ENCODE data around the gene RGS21. TPM values are rescaled to one million over a fixed set of nuclear protein-coding genes. Genes with fewer than 3 reads are reported as not detected.
"Not testable (repeated sequence)": the region's sequence is repeated elsewhere in the genome, so short reads cannot be mapped to it uniquely, and the experiment has no call there.

Gene RGS21
- total RNA-seq, 1 donor from 2014 or later: not detected

GRCh38 chr1:192277635-192278034 lies 39.2 kb upstream of the RGS21 start:
- Mint-ChIP-seq H3K9me3 (ENCODE audit: unreplicated experiment) (peaks cover 16% of the 10 kb centered on the region), H3K4me3 (ENCODE audit: unreplicated experiment) (no peak overlapping the region), H3K27ac (ENCODE audit: unreplicated experiment) (no peak overlapping the region), H3K27me3 (ENCODE audit: unreplicated experiment) (no peaks in the 10 kb centered on the region), H3K4me1 (ENCODE audit: unreplicated experiment) (peaks cover 1% of the 10 kb centered on the region), H3K36me3 (ENCODE audit: unreplicated experiment) (peaks cover 2% of the 10 kb centered on the region)
- no peak for DNase-seq (ENCODE audit: extremely low spot score, unreplicated experiment)
- TF ChIP-seq, protein P1, sequence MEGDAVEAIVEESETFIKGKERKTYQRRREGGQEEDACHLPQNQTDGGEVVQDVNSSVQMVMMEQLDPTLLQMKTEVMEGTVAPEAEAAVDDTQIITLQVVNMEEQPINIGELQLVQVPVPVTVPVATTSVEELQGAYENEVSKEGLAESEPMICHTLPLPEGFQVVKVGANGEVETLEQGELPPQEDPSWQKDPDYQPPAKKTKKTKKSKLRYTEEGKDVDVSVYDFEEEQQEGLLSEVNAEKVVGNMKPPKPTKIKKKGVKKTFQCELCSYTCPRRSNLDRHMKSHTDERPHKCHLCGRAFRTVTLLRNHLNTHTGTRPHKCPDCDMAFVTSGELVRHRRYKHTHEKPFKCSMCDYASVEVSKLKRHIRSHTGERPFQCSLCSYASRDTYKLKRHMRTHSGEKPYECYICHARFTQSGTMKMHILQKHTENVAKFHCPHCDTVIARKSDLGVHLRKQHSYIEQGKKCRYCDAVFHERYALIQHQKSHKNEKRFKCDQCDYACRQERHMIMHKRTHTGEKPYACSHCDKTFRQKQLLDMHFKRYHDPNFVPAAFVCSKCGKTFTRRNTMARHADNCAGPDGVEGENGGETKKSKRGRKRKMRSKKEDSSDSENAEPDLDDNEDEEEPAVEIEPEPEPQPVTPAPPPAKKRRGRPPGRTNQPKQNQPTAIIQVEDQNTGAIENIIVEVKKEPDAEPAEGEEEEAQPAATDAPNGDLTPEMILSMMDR (IDR thresholded peaks at IDR 0.05): no peak

DNA sequence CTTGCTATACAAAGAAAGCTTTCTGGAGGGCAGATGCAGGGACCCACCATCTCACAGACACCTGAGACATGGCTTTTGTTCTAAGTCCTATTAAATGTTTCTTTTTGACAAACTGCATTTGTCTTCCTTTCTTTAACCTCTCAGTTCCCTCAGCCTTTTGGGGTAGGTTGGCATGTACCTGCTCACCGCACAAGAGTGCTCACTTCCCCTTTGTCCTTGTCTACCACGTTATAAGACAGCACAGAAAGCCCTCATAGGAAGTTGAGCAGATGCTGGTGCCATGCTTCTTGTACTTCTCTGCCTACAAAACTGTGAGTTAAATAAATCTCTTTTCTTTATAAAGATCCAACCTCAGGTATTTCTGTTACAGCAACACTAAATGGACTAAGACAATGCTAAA lies 31.9 kb upstream of the RGS21 start:
- Mint-ChIP-seq H3K9me3 (ENCODE audit: unreplicated experiment) (peaks cover 57% of the 10 kb centered on the region), H3K4me3 (ENCODE audit: unreplicated experiment) (no peak overlapping the region), H3K36me3 (ENCODE audit: unreplicated experiment) (peaks cover 6% of the 10 kb centered on the region), H3K4me1 (ENCODE audit: unreplicated experiment) (no peaks in the 10 kb centered on the region), H3K27ac (ENCODE audit: unreplicated experiment) (no peak overlapping the region), H3K27me3 (ENCODE audit: unreplicated experiment) (no peaks in the 10 kb centered on the region)
- no peak for DNase-seq (ENCODE audit: extremely low spot score, unreplicated experiment)
- TF ChIP-seq, protein P1 (IDR thresholded peaks at IDR 0.05): no peak

DNA sequence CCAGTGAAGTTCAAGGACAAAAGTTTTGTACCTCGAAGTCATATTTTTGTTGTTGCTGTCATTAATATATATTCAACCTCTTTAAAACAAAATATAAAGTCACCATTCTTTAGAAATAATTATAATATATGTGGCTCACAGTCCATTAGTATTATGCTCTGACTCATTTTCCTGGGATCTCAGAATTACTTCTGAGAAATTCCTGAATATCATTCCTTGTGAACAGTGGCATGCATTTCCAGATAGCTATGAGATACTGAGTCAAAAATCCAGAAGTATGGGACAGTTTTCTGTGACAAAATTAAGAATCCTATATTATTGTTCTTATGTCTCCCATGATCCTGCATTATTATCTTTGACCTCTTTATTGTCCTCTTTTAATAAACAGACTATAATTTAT lies 13.8 kb upstream of the RGS21 start:
- H3K4me1 Mint-ChIP-seq (ENCODE audit: unreplicated experiment): no peaks in the 10 kb centered on the region
- H3K9me3 Mint-ChIP-seq (ENCODE audit: unreplicated experiment): peaks cover 9% of the 10 kb centered on the region
- H3K27ac Mint-ChIP-seq (ENCODE audit: unreplicated experiment): no peak overlapping the region
- TF ChIP-seq, protein P1 (IDR thresholded peaks at IDR 0.05): no peak
- H3K36me3 Mint-ChIP-seq (ENCODE audit: unreplicated experiment): peaks cover 4% of the 10 kb centered on the region
- H3K4me3 Mint-ChIP-seq (ENCODE audit: unreplicated experiment): no peak overlapping the region
- DNase-seq (ENCODE audit: extremely low spot score, unreplicated experiment): no peak
- H3K27me3 Mint-ChIP-seq (ENCODE audit: unreplicated experiment): no peaks in the 10 kb centered on the region

- peaks cover 10% of the 10 kb centered on the region for H3K9me3 Mint-ChIP-seq (ENCODE audit: unreplicated experiment)
- H3K36me3 Mint-ChIP-seq (ENCODE audit: unreplicated experiment); H3K4me1 Mint-ChIP-seq (ENCODE audit: unreplicated experiment); DNase-seq (ENCODE audit: extremely low spot score, unreplicated experiment); H3K27ac Mint-ChIP-seq (ENCODE audit: unreplicated experiment); H3K27me3 Mint-ChIP-seq (ENCODE audit: unreplicated experiment); H3K4me3 Mint-ChIP-seq (ENCODE audit: unreplicated experiment): not testable (repeated sequence)
Observed at GRCh38 chr1:192308314-192308713, 8.5 kb upstream of the RGS21 start.

DNA sequence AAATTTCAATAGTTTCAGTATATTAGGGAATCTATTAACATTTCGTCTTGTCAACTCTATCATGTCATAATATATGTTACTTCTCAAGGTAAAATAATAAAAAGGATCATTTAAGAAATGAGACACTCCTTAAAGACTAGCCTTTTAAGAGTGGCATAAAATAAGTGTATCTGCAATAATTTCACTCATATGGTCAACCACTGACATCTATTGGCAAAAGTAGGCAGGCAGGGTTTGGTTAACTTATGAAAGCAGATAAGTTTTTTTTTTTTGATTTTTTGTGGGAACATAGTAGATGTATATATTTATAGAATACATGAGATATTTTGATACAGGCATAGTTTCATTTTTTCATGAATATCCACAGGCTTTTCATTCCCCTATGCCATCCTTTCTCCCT lies 5.5 kb upstream of the RGS21 start:
- DNase-seq (ENCODE audit: extremely low spot score, unreplicated experiment): no peak
- no peak overlapping the region for H3K27ac Mint-ChIP-seq (ENCODE audit: unreplicated experiment)
- H3K27me3 Mint-ChIP-seq (ENCODE audit: unreplicated experiment): no peaks in the 10 kb centered on the region
- no peaks in the 10 kb centered on the region for H3K4me1 Mint-ChIP-seq (ENCODE audit: unreplicated experiment)
- H3K36me3 Mint-ChIP-seq (ENCODE audit: unreplicated experiment): peaks cover 4% of the 10 kb centered on the region
- TF ChIP-seq, protein P1 (IDR thresholded peaks at IDR 0.05): peak; percentile 82
- H3K9me3 Mint-ChIP-seq (ENCODE audit: unreplicated experiment): peaks cover 10% of the 10 kb centered on the region
- H3K4me3 Mint-ChIP-seq (ENCODE audit: unreplicated experiment): no peak overlapping the region

- H3K4me1 Mint-ChIP-seq (ENCODE audit: unreplicated experiment): no peaks in the 10 kb centered on the region
- H3K27ac Mint-ChIP-seq (ENCODE audit: unreplicated experiment): no peak overlapping the region
- H3K27me3 Mint-ChIP-seq (ENCODE audit: unreplicated experiment): no peaks in the 10 kb centered on the region
- DNase-seq (ENCODE audit: extremely low spot score, unreplicated experiment): no peak
- H3K36me3 Mint-ChIP-seq (ENCODE audit: unreplicated experiment): no peaks in the 10 kb centered on the region
- no peaks in the 10 kb centered on the region for H3K9me3 Mint-ChIP-seq (ENCODE audit: unreplicated experiment)
- H3K4me3 Mint-ChIP-seq (ENCODE audit: unreplicated experiment): no peak overlapping the region
- TF ChIP-seq, protein P1 (IDR thresholded peaks at IDR 0.05): no peak
Observed at GRCh38 chr1:192327997-192328396, 11.2 kb downstream of the RGS21 start.
